GM19025 (cell line): ENCODE data around the gene GPNMB.

Source experiments
- ATAC-seq: cut with Tn5 transposase; IDR thresholded peaks from one replicate; pipeline ENCODE4 v1.9.1; 2021; ENCODE audit warnings: mild to moderate bottlenecking, low read depth, moderate library complexity; ENCODE audit not compliant: unreplicated experiment

GPNMB gene

DNA sequence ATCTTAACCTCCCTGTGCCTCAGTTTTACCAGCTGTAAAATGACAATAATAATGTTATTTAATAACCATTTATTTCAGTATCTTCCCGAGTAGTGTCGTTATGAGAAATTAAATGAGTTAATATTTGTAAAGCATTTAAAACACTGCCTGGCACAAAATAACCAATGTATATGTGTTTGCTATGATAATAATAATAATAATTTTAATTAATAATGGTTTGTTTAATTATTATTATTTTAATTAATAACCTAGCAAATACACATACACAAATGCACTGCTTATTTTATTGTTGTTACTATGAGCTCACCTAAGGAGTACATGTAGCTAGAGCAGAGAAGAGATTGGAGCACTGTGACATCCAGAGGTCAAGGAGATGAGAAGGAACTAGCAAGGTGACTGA, 18.2 kb upstream of the GPNMB start:
- no peak for ATAC-seq

DNA sequence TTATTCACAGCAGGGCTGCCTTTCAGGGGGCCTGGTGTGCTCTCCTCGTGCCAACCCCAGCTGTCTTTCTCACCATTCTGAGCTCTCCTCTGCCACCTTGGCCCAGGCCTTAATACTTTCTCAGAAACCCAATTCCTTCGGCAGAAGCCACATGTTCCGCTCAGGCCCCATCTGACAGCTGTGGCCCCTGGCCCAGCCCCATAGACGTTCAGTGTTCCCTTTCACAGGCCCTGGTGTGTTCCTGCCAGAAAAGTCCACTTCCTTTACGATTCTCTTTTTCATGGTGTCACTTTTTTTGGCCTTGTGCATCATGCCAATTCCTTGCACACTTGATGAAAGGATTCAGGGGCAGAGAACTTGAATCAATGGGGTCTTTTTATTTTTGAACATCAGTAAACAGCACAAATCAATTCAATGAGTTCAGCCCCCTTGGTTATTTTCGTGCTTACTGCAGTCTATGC, 15.9 kb upstream of the GPNMB start:
- no peak for ATAC-seq

DNA sequence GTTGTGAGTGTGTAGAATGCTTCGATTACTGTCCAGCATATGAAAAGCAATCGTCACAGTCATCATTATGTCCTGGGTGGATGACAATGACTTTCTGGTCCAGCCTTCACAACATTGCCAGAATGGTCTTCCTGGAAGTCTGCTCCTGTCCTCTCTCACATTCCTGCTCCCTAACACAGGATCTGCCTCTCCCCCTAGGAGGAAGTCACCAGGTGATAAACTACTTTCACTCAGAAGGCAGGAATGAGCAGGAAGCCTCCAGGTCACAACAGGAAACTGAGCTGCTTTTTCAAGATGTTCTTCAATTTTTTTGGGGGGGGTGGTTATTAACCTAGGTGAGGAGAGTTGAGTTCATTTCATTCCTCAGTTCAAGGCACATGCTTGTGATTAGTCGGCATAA, 13.6 kb upstream of the GPNMB start:
- ATAC-seq: no peak

DNA sequence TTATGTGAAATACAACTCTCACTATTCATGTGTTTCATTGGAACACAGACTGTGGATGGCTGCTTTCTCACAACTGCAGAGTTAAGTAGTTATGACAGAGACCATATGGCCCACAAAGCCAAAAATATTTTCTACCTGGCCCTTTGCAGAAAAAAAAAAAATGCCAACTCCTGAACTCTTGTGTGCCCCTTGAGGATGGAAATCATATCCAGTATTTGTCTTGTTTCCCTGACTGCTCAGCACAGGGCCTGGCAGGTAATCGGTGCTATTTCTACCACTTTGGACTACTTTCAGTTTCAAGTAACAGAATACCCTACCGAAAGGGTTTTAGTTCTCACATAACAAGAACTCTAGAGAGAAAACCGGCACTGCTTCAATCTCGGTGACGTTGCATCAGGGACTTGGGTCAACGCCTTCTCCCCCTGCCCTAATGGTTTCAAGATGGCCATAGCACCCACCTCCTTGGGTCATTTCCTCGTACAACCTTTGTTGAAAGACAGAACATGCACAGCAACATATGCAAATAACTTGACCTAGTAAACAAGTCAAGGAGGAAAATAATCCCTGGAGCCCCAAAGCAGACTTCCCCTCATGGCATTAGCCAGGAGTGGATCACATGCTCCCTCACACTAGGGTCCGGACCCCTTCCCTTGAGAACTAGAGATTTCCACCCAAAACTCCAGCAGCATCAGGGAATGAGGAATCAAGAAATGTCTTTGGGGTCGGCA, 11.8 kb upstream of the GPNMB start:
- ATAC-seq: peak; percentile 97

DNA sequence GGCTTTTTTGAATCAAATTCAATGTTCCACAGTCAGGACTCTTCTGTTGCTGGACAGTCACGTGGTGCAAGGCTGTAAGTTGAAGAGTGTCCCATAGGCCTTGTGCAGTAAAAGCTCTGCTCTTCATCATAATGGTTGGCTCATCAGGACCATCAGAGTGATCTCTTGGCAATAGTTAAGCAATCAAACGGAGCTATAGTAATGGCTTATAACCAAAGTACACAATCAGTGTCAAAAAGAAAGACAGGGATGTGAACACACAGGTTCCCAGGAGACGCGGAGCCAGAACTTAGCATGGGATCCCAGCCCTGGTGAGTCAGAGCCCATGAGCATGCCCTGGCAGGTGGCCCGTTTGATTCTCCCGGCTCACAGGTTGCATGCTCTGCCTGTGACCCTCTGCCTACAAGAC, 10.8 kb upstream of the GPNMB start:
- ATAC-seq: no peak

GRCh38 chr7:23237000-23237399, 9.6 kb upstream of the GPNMB start:
- ATAC-seq: no peak

DNA sequence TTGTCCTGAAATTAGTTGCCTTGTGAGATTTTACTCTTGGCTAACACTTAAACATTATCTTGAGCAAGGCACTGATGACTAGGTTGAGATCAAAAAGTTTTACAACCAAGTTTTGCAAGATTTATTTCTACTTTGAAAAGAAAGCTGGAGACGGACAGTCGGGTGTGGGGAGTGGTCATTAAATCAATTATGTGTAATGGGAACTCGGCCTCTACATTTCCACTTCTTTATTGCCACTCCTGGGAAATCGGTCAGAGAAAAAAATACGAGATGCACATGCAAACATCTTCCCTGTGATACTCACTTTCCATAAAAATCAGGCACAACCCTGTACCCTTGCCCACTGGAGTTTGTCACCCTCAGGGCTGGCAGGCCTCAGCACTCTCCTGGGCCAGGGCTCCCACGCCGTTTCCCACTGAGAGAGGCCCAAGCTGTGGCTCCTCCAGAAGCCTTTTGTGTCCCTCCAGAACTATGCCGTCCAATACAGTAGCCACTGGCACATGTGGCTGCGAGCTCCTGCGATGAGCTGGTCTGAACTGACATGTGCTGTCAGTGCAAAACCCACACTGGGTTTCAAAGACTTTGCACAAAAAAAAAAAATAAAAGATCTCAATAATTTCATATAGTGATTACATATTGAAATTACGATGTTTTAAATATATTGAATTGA, 7.5 kb upstream of the GPNMB start:
- no peak for ATAC-seq

DNA sequence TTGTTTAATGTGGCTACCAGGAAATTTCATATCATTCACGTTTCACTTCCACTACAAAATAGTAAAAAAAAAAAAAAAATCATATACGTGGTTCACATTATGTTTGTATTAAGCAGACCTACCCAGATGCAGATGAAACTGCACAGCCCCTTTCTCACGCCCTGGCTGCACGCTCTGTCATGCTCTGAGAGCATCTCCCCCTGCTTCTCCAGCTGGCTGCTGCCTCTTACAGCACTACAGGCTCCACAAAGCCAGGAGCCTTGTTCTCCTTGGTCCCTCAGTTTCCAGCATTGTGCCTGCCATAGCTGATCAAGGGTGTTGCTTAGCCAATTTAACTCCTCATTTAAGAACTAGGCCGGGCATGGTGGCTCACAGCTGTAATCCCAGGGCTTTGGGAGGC, 6.9 kb upstream of the GPNMB start:
- ATAC-seq: no peak

DNA sequence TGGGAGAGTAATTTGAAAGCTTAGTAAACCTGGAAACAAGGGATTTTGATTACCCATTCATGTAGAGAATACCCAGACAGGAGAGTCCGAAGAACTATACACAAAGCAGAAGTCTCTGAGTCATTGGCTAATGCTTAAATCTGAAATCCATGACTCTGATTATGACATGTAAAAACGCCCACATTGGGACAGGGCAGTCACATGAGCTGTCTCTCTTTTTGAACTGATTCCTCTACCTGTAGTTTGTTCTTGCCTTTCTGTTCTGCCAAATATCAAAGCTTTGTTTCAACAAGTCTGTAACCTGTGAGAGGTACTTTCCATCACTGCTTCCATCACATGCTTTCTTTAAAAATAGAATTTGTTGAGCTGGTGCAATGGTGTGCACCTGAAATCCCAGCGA, 4.3 kb upstream of the GPNMB start:
- ATAC-seq: no peak

- ATAC-seq: no peak
These were observed 3.6 kb upstream of the GPNMB start for GRCh38 chr7:23242935-23243334.

GRCh38 chr7:23247046-23247602, 549 bp downstream of the GPNMB start:
- no peak for ATAC-seq

DNA sequence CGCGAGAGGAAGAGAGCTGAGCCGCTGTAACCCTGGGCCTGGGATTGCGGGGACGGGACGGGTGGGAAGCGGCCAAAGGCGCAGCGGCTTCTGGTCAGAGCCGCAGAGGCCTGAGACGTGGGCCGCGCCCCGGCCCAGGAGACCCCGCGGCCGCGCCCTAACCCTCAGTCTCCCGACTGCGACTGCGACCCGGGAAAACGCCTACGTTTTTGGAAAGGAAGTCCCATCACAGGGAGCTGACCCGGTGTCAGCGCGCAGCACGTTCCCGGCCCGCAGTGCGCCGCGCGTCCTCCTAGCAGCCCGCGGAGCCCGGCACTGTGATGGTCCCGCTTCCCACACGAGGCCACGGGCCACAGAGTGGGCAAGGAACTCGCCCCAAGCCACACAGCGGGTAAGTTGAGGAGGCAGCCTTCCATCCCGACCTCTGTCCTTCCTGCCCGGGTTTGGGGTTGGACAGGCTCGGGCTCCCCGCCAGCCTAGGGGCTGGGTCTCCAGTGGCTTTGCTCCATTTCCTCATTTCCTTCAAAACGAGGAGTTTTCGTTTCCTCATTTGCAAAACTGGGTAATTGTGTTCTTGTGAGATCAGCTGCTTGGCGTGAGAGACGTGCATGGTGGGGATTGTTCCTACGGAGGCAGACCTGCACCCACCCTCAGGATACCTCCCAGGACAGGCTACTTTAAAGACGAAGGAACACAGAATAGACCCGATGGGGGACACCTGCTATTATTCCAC, 1.2 kb downstream of the GPNMB start:
- ATAC-seq: no peak

- no peak for ATAC-seq
These were observed 2.9 kb downstream of the GPNMB start for GRCh38 chr7:23249486-23249885.

DNA sequence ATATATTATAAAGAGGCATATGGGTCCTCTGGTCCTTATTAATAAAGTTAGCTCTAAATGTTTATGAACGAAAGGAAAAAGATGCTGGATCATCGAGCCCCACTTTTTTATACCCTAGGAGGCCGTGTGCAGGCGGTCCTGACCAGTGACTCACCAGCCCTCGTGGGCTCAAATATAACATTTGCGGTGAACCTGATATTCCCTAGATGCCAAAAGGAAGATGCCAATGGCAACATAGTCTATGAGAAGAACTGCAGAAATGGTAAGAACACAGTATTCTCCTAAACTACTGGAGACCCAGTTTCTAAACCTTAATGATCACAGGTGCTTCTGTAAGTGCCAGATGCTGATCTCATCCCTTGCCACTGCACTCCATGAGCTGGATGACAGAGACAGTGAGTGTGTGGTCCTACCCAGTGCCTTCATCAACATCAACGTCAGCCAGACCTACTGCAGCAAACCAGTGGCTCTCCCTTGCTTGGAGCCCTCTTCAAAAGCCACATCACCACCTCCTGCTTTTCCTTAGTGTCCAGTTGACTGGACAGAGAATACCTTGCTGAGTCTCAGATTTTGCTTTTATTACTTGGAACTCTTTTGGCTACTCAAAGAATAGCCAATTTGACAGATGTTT, 7.6 kb downstream of the GPNMB start:
- no peak for ATAC-seq

DNA sequence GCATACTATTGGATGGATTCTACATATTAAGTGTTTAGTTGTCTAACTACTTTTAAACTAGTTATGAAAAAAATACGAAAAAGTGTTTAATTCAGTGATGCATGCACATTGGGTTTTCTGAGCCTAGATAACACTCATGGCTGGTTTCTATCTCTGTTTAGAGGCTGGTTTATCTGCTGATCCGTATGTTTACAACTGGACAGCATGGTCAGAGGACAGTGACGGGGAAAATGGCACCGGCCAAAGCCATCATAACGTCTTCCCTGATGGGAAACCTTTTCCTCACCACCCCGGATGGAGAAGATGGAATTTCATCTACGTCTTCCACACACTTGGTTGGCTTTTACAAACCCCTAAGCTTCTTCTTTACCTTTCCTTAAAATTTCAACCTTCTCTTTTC, 10.2 kb downstream of the GPNMB start:
- ATAC-seq: no peak

DNA sequence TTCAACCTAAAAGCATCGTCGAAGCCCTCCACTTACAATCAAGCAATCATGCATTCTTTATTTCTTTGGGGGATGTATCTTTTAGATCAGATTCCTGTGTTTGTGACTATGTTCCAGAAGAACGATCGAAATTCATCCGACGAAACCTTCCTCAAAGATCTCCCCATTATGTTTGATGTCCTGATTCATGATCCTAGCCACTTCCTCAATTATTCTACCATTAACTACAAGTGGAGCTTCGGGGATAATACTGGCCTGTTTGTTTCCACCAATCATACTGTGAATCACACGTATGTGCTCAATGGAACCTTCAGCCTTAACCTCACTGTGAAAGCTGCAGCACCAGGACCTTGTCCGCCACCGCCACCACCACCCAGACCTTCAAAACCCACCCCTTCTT, 13.8 kb downstream of the GPNMB start:
- ATAC-seq: no peak

GRCh38 chr7:23261843-23262452, 15.4 kb downstream of the GPNMB start:
- no peak for ATAC-seq

GRCh38 chr7:23264916-23265458, 18.4 kb downstream of the GPNMB start:
- ATAC-seq: no peak

GRCh38 chr7:23266918-23267317, 20.3 kb downstream of the GPNMB start:
- ATAC-seq: no peak

DNA sequence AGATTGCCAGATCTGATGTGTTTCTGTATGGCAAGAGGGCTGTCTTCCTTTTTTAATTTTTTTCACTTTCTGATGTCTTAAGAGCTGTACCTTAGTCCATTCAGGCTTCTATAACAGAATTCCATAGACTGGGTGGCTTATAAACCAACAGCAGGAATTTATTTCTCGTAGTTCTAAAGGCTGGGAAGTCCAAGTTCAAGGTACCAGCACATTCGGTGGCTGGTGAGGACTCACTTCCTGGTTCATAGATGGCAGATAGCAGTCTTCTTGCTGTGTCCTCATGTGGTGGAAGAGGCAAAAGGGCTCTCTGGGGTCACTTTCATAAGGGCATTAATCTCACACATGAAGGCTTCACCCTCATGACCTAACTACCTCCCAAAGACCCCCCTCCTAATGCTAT, 20.8 kb downstream of the GPNMB start:
- ATAC-seq: no peak
